Posterior vena cava (tissue), 2 donors: ENCODE data around the gene BAAT. TPM values are rescaled to one million over a fixed set of nuclear protein-coding genes. Genes with fewer than 3 reads are reported as not detected.
"Not testable (repeated sequence)": the region's sequence is repeated elsewhere in the genome, so short reads cannot be mapped to it uniquely, and the experiment has no call there.

Experiments
- DNase-seq: peaks from one replicate; pipeline ENCODE4 v3.0.0-alpha.2; 2020; ENCODE audit warnings: low spot score
- intact Hi-C, 2 donors: fragments of 100-400 bp; cut with DNase I; formaldehyde crosslinking; loops; one replicate each; pipeline versions ENCODE4 v1.14.1 to v1.14.2; 2022 to 2023
- total RNA-seq, 2 donors: library from RNA; stranded (reverse); fragmentation: NEBNext Ultra II Directional; extraction: Animal tissue kit (Norgen Biotek cat#: 25700); gene quantifications; one replicate each; pipeline ENCODE4 v1.2.1, GENCODE V29; 2021
- donor health status: DM: yes; HTN: yes; CAD: no.
- donor health status: DM: yes; HTN: yes; CAD: no.

BAAT gene
- total RNA-seq, 2 donors from 2014 or later: 0.09 TPM; not detected in 1

- intact Hi-C loops: no loop called here
- DNase-seq: no peak
These were observed 52.4 kb downstream of the BAAT start for GRCh38 chr9:101332362-101332761.

GRCh38 chr9:101327422-101327909 lies 57.3 kb downstream of the BAAT start:
- not testable (repeated sequence) for DNase-seq

DNA sequence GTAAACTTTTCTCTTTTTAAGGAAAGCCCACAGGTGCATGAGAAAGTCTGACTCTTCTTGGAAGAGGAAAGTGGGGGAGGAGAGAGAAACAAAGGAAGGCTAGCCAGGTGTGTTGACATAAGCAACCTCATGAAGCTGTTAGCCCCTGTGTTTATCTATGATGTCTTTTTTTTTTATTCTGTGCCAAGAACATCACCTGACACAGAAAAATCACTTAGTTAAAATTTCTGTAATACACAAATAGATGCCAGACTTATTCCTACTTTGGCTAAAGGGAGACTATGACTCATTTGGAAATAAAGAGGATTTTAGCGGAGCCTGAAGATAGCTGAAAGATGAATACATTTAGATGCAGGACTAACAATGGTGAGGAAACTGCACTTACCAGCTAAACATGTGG lies 58.3 kb downstream of the BAAT start:
- intact Hi-C loops: no loop called here

More at GRCh38 chr9:101327422-101327909, 57.3 kb downstream of the BAAT start:
- intact Hi-C loops: not testable (repeated sequence)

GRCh38 chr9:101326035-101326434 lies 58.8 kb downstream of the BAAT start:
- no peak for DNase-seq

More for the DNA sequence above, 58.3 kb downstream of the BAAT start:
- no peak for DNase-seq

GRCh38 chr9:101325053-101325452 lies 59.8 kb downstream of the BAAT start:
- no peak for DNase-seq
- intact Hi-C loops: no loop called here

More at GRCh38 chr9:101326035-101326434, 58.8 kb downstream of the BAAT start:
- intact Hi-C loops: no loop called here

DNA sequence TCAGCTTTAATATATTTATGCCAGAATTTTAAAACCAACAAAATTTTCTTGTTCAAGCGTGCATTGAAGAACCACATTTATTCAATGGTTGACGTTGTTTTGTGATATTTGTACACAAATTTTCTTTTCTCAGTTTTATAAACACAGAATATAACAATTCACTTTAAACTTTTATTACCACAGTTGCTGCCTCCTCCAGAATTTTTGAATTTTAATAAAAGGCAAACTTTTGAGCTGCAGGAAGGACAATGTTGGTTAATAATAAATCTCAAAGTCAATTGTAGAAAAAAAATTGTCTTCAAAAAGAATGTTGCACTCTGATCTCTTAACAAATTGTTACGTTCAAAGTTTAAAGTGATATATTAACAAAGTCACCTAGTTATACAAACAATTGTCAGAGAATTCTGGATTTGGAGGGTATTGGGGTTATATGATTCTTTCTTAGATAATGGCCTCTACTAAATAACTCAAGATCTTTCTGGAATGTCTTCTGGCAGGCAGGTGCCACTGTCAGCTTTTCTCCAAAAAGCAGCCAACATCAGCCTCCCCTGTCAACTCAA lies 60.5 kb downstream of the BAAT start:
- DNase-seq: no peak
- intact Hi-C loops: no loop called here

DNA sequence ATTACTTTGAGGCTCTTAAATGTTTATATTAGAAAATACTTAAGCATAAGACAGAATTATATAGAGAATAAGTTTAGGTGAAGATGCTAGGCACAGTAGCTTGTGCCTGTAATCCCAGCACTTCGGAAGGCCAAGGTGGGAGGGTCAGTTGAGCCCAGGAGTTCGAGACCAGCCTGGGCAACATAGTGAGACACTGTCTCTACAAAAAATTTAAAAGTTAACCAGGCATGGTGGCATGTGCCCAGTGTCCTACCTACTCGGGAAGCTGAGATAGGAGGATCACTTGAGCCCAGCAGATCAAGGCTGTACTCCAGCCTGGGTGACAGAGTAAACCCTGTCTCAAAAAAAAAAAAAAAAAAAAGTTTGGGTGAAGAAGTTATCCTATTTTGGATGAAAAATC lies 61.7 kb downstream of the BAAT start:
- DNase-seq: no peak
- intact Hi-C loops: no loop called here

GRCh38 chr9:101317735-101318134 lies 67.1 kb downstream of the BAAT start:
- intact Hi-C loops: no loop called here

GRCh38 chr9:101315112-101315450 lies 69.7 kb downstream of the BAAT start:
- DNase-seq: no peak
- intact Hi-C loops: no loop called here

More at GRCh38 chr9:101317735-101318134, 67.1 kb downstream of the BAAT start:
- DNase-seq: no peak

- no peak for DNase-seq
- intact Hi-C loops: no loop called here
These were observed 72.1 kb downstream of the BAAT start for GRCh38 chr9:101312661-101313060.

DNA sequence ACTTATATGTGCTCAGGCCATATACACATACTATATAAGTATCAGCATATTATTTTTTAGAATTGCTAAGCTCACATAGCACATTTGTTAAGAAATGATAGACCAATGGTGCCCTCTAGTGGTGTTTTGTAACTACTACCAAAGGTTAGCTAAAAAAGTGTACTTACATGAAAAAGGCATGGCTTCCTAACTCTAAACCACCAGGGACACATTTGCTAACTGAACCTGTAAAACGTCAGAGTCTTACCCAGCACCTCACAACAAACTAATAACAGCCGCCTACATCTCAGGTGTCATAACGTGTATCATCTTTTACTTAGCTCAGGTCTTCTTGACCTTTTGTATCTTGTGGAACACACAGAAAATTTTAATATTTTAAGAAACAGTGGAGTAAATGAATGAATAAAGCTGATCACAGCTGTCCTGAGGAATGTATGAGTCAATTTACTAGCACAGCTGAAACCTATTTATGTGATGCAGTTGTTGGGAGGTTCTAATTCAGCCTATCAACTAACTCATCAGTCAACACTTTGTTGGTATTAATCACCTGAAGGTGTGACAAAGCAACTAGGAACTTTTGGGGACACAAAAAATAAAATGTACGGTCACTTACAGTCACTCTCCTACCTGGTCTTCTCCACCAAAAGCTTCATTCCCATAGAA lies 72.9 kb downstream of the BAAT start:
- intact Hi-C loops: no loop called here
- DNase-seq: no peak

GRCh38 chr9:101311191-101311590 lies 73.6 kb downstream of the BAAT start:
- intact Hi-C loops: no loop called here
- no peak for DNase-seq

Other genes with a start within 250 kb of the BAAT start
- 1 to 10 TPM; 8.9 to 9.5 TPM for gene MRPL50, start 13.6 kb upstream of the BAAT start, total RNA-seq
- gene ZNF189, start 13.8 kb upstream of the BAAT start, total RNA-seq: 10 to 100 TPM; 17.8 to 18.7 TPM
- under 1 TPM in 1 of 2 donors, not detected in 1; 0.24 TPM for gene ALDOB, start 50.8 kb upstream of the BAAT start, total RNA-seq
- 10 to 100 TPM; 33.1 to 45.5 TPM for gene RNF20, start 148.8 kb upstream of the BAAT start, total RNA-seq
- not detected for gene PPP3R2, start 210.0 kb upstream of the BAAT start, total RNA-seq